Astrocyte (in vitro differentiated cells and primary cell): ENCODE measurements around the gene CELF2. TPM values are rescaled to one million over a fixed set of nuclear protein-coding genes. Genes with fewer than 3 reads are reported as not detected.

Experiments
- DNase-seq: peaks from one replicate; pipeline ENCODE4 v3.0.0-alpha.2; 2010; ENCODE audit warnings: low read depth
- FAIRE-seq: peaks from 2 replicates; lab custom pipeline; 2011; peaks lifted over from hg19 to GRCh38; lab: Jason Lieb, UNC
- H2AFZ ChIP-seq: 2 replicates; pipeline ENCODE4 v1.6.0; 2012; ENCODE audit warnings: low read depth, low read length, inconsistent platforms
- H3K27ac ChIP-seq: 2 replicates; pipeline ENCODE4 v1.5.1; 2011; ENCODE audit warnings: low read depth, low read length, inconsistent platforms
- H3K27me3 ChIP-seq: 2 replicates; pipeline ENCODE4 v1.6.0; 2011; ENCODE audit warnings: low read length, inconsistent platforms; ENCODE audit not compliant: insufficient read depth
- H3K36me3 ChIP-seq: 2 replicates; pipeline ENCODE4 v1.5.1; 2011; ENCODE audit warnings: low read length, inconsistent platforms; ENCODE audit not compliant: insufficient read depth
- H3K4me1 ChIP-seq: 2 replicates; pipeline ENCODE4 v1.5.1; 2011; ENCODE audit warnings: low read length, inconsistent platforms; ENCODE audit not compliant: insufficient read depth
- H3K4me2 ChIP-seq: 2 replicates; pipeline ENCODE4 v1.6.0; 2012; ENCODE audit warnings: low read length, inconsistent platforms
- H3K4me3 ChIP-seq: 2 replicates; pipeline ENCODE4 v1.5.1; 2011; ENCODE audit warnings: low read depth, mild to moderate bottlenecking, low read length, inconsistent platforms; ENCODE audit not compliant: insufficient read depth
- H3K79me2 ChIP-seq: 2 replicates; pipeline ENCODE4 v1.6.0; 2012; ENCODE audit warnings: mild to moderate bottlenecking, low read length, inconsistent platforms; ENCODE audit not compliant: insufficient read depth
- H3K9ac ChIP-seq: 2 replicates; pipeline ENCODE4 v1.6.0; 2012; ENCODE audit warnings: mild to moderate bottlenecking, low read length, inconsistent platforms
- H3K9me3 ChIP-seq: 2 replicates; pipeline ENCODE4 v1.5.1; 2012; ENCODE audit warnings: low read depth, mild to moderate bottlenecking, low read length, inconsistent platforms; ENCODE audit not compliant: insufficient read depth
- H4K20me1 ChIP-seq: 2 replicates; pipeline ENCODE4 v1.6.0; 2012; ENCODE audit warnings: low read length, inconsistent platforms; ENCODE audit not compliant: insufficient read depth
- H3K27ac Mint-ChIP-seq: one replicate; pipeline ENCODE4 v1.8.0; 2021; ENCODE audit warnings: mild to moderate bottlenecking, mixed read lengths; ENCODE audit not compliant: unreplicated experiment
- H3K27me3 Mint-ChIP-seq: one replicate; pipeline ENCODE4 v1.8.0; 2021; ENCODE audit warnings: low read depth, mixed read lengths; ENCODE audit not compliant: unreplicated experiment
- H3K36me3 Mint-ChIP-seq: one replicate; pipeline ENCODE4 v1.8.0; 2021; ENCODE audit warnings: low read depth, mixed read lengths; ENCODE audit not compliant: unreplicated experiment
- H3K4me1 Mint-ChIP-seq: one replicate; pipeline ENCODE4 v1.8.0; 2021; ENCODE audit warnings: low read depth, mixed read lengths; ENCODE audit not compliant: unreplicated experiment
- H3K4me3 Mint-ChIP-seq: one replicate; pipeline ENCODE4 v1.8.0; 2021; ENCODE audit warnings: mild to moderate bottlenecking, moderate library complexity, mixed read lengths; ENCODE audit not compliant: unreplicated experiment
- H3K9me3 Mint-ChIP-seq: one replicate; pipeline ENCODE4 v1.8.0; 2021; ENCODE audit warnings: mild to moderate bottlenecking, mixed read lengths; ENCODE audit not compliant: unreplicated experiment
- EZH2 ChIP-seq: IDR thresholded peaks from 2 replicates; pipeline ENCODE4 v1.6.1; 2012; ENCODE audit warnings: mild to moderate bottlenecking, low read length, inconsistent platforms; ENCODE audit not compliant: insufficient read depth
- total RNA-seq: library from RNA; stranded (reverse); gene quantifications from 2 replicates; pipeline ENCODE4 v1.2.1, GENCODE V29; 2021
- TF ChIP-seq, protein P1 (sequence below): IDR thresholded peaks from 2 replicates; pipeline ENCODE4 v1.5.1; 2011; ENCODE audit warnings: low read depth, mild to moderate bottlenecking, inconsistent platforms, low read length, moderate library complexity; ENCODE audit not compliant: insufficient read depth

Gene CELF2
- total RNA-seq, 1 donor from 2014 or later = 76.1 TPM

DNA sequence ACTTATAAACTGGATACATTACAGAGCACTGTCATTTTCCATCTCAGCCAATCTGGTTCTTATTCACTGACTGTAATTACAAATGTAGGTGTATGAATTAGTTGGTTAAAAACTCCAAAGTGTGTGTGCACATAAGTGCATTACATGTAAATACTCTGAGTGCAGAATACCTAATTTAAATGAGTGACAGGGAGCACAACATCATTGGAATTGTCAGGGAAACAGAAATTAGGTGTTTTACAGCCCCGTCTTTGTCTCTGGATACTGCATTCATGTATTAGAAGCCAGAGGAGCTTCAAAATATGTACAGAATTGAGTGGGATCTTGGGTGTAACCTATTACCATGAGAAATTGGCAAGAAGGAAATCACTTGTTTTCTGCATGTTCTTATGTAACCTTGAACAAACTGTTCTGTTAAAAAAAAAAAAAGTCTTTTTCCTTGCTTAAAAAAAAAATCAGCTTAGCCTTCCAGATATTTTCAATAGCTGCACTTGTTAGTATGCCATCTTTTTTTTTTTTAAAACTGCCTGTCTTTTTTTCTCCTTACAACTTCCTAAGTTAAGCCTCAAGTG is 31.1 kb downstream of the CELF2 start:
- Mint-ChIP-seq H3K4me1 (peaks cover 23% of the 10 kb centered on the region), H3K36me3 (peaks cover 8% of the 10 kb centered on the region), H3K27me3 (no peaks in the 10 kb centered on the region), H3K4me3 (no peak overlapping the region), H3K27ac (no peak overlapping the region), H3K9me3 (no peaks in the 10 kb centered on the region)
- Histone ChIP-seq H3K4me2 (no peak overlapping the region), H3K9ac (no peak overlapping the region), H3K27ac (no peak overlapping the region), H2AFZ (no peak overlapping the region), H3K4me3 (no peak overlapping the region), H3K27me3 (no peaks in the 10 kb centered on the region), H4K20me1 (no peaks in the 10 kb centered on the region), H3K36me3 (no peaks in the 10 kb centered on the region), H3K9me3 (no peaks in the 10 kb centered on the region), H3K4me1 (no peaks in the 10 kb centered on the region), H3K79me2 (no peaks in the 10 kb centered on the region)
- TF ChIP-seq EZH2 = no peak
- TF ChIP-seq, protein P1, sequence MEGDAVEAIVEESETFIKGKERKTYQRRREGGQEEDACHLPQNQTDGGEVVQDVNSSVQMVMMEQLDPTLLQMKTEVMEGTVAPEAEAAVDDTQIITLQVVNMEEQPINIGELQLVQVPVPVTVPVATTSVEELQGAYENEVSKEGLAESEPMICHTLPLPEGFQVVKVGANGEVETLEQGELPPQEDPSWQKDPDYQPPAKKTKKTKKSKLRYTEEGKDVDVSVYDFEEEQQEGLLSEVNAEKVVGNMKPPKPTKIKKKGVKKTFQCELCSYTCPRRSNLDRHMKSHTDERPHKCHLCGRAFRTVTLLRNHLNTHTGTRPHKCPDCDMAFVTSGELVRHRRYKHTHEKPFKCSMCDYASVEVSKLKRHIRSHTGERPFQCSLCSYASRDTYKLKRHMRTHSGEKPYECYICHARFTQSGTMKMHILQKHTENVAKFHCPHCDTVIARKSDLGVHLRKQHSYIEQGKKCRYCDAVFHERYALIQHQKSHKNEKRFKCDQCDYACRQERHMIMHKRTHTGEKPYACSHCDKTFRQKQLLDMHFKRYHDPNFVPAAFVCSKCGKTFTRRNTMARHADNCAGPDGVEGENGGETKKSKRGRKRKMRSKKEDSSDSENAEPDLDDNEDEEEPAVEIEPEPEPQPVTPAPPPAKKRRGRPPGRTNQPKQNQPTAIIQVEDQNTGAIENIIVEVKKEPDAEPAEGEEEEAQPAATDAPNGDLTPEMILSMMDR = no peak
- FAIRE-seq = no peak
- DNase-seq = no peak

DNA sequence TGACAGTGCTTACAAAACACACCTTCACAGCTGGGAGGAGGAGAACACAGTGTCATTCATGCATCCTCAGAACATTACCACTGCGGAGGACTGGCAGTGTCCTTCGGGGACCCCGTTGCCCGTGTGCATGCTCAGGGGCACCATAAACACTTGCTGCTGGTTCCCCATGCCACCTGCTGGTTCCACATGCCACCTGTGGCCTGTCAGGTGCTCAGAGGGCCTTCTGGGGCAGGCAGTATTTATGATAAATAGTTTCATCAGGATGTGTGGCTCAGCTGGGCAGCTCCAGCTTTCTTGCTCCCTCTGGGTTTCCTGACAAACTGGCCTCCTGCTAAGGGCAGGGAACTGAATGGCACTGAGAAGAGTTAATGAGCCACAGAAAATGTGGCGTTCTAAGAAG is 32.1 kb downstream of the CELF2 start:
- Histone ChIP-seq H4K20me1 (no peaks in the 10 kb centered on the region), H3K4me2 (no peak overlapping the region), H2AFZ (no peak overlapping the region), H3K27ac (no peak overlapping the region), H3K9me3 (no peaks in the 10 kb centered on the region), H3K27me3 (no peaks in the 10 kb centered on the region), H3K36me3 (no peaks in the 10 kb centered on the region), H3K4me1 (no peaks in the 10 kb centered on the region), H3K9ac (no peak overlapping the region), H3K4me3 (no peak overlapping the region), H3K79me2 (no peaks in the 10 kb centered on the region)
- FAIRE-seq = no peak
- no peak for DNase-seq
- H3K27ac Mint-ChIP-seq = no peak overlapping the region
- H3K27me3 Mint-ChIP-seq = no peaks in the 10 kb centered on the region
- H3K4me3 Mint-ChIP-seq = no peak overlapping the region
- peaks cover 20% of the 10 kb centered on the region for H3K4me1 Mint-ChIP-seq
- TF ChIP-seq EZH2 = no peak
- TF ChIP-seq, protein P1 = no peak
- H3K36me3 Mint-ChIP-seq = peaks cover 4% of the 10 kb centered on the region
- H3K9me3 Mint-ChIP-seq = no peaks in the 10 kb centered on the region
